HG03439 (cell line): Measurements from ENCODE around the gene RBFOX1.

ENCODE experiments used
- ATAC-seq: cut with Tn5 transposase; IDR thresholded peaks from one replicate; pipeline ENCODE4 v1.9.1; 2021; ENCODE audit warnings: mild to moderate bottlenecking, moderate library complexity; ENCODE audit not compliant: unreplicated experiment

RBFOX1 gene

GRCh38 chr16:7748522-7748921, 415.9 kb downstream of the RBFOX1 start:
- ATAC-seq, result no peak

DNA sequence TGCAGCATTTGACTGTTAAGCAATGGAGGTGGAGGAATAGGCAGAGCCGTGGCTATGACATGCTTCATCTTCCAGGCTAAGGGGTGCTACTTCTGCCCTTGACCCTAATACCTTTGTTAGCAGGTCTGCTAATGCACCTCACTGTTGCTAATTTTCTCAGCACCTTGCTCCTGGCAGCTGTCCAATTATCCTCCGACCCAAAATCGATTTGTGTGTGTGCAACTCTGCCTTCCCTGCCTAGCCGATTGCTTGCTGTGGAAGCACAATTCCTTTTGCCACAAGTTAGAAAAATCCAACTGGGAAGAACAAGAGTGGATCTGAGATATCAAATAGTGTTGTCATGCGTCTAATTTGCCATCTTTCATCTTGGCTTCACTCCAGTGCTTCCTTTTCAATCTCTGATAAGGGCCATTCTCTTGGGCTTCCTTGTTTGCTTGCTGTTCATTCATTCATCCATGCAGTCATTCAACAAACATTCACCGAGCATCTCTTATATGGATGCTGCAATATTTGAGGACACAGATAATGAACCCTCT, 422.8 kb downstream of the RBFOX1 start:
- no peak for ATAC-seq
